Activated CD4-positive, alpha-beta T cell treated with anti-CD3 and anti-CD28 coated beads, Interleukin-2, amount 10 ng/mL, durations not matched to agents 7 days and 5 days (primary cell): ENCODE data around the gene PGPEP1. TPM values are rescaled to one million over a fixed set of nuclear protein-coding genes. Genes with fewer than 3 reads are reported as not detected.
A peak's percentile ranks its signal among the peaks of the same experiment; 100 is the strongest.

Experiments
- CTCF ChIA-PET: fragments of 350-600 bp; sonication (Branson Sonifier 250); formaldehyde crosslinking; loops from one replicate; lab custom pipeline; 2021; ENCODE audit warnings: antibody characterized with exemption; lab: Charles Lee
- POLR2A ChIA-PET: fragments of 350-600 bp; sonication (Branson Sonifier 250); formaldehyde crosslinking; loops from one replicate; lab custom pipeline; 2021; ENCODE audit warnings: antibody characterized with exemption; lab: Charles Lee
- DNase-seq: peaks from one replicate; pipeline ENCODE4 v3.0.0-alpha.2; 2020
- H3K27ac Mint-ChIP-seq: one replicate; pipeline ENCODE4 v1.8.0; 2021; ENCODE audit warnings: mild to moderate bottlenecking, moderate library complexity, mixed read lengths
- H3K27me3 Mint-ChIP-seq: one replicate; pipeline ENCODE4 v1.8.0; 2021; ENCODE audit warnings: mixed read lengths
- H3K36me3 Mint-ChIP-seq: one replicate; pipeline ENCODE4 v1.8.0; 2021; ENCODE audit warnings: low read depth, mixed read lengths
- H3K4me1 Mint-ChIP-seq: one replicate; pipeline ENCODE4 v1.8.0; 2021; ENCODE audit warnings: mixed read lengths
- H3K4me3 Mint-ChIP-seq: one replicate; pipeline ENCODE4 v1.8.0; 2021; ENCODE audit warnings: mild to moderate bottlenecking, moderate library complexity, mixed read lengths
- H3K9me3 Mint-ChIP-seq: one replicate; pipeline ENCODE4 v1.8.0; 2021; ENCODE audit warnings: mixed read lengths
- microRNA-seq: library from miRNA; unstranded; fragments of <30 nt; microRNA quantifications from one replicate; pipeline ENCODE4 v1.2.0, GENCODE V29; 2021; ENCODE audit warnings: borderline microRNAs expressed, borderline replicate concordance
- total RNA-seq, 2 experiments: library from RNA; stranded (reverse); gene quantifications; one replicate each; pipeline ENCODE4 v1.2.3, GENCODE V29; 2021

The PGPEP1 gene
- total RNA-seq, 2 experiments from 2014 or later, result 24.1 to 24.8 TPM

- Mint-ChIP-seq H3K27ac (peak overlapping the region; percentile 85), H3K36me3 (peaks cover 15% of the 10 kb centered on the region), H3K4me3 (peak overlapping the region; percentile 74), H3K4me1 (peaks cover 81% of the 10 kb centered on the region), H3K9me3 (no peaks in the 10 kb centered on the region), H3K27me3 (peaks cover 28% of the 10 kb centered on the region)
- no peak for DNase-seq
- POLR2A ChIA-PET, result interaction anchor here (0.6 to 1.9 kb wide), 2 partner anchors 100 to 137 kb away, joined by 4 to 7 read pairs; partner anchors contain the start of gene JUND
- CTCF ChIA-PET, result interaction anchor here (0.7 to 4.1 kb wide), 22 partner anchors 8 to 412 kb away, joined by 3 to 22 read pairs (median 3); partner anchors contain the start of genes REX1BD and UPF1
Measured at GRCh38 chr19:18418483-18419194, 78.2 kb downstream of the PGPEP1 start.

- Mint-ChIP-seq H3K27ac (peak within 1 kb of the TSS; percentile 85), H3K36me3 (peaks cover 18% of the 10 kb centered on the region), H3K27me3 (peaks cover 28% of the 10 kb centered on the region), H3K4me3 (peak within 1 kb of the TSS; percentile 89), H3K4me1 (peaks cover 84% of the 10 kb centered on the region), H3K9me3 (no peaks in the 10 kb centered on the region)
- ChIA-PET CTCF (interaction anchor here (0.5 to 4.1 kb wide), 23 partner anchors 8 to 1126 kb away, joined by 3 to 22 read pairs (median 3); partner anchors contain the start of genes REX1BD and UPF1), POLR2A (interaction anchor here (0.6 to 1.9 kb wide), 2 partner anchors 138 to 405 kb away, joined by 4 to 7 read pairs; partner anchors contain the start of gene JUND)
- peak; percentile 64 for DNase-seq
Measured at GRCh38 chr19:18419195-18419698, 78.8 kb downstream of the PGPEP1 start, which contains the start of gene SSBP4. TSS of gene SSBP4 (plus strand) at chr19:18419398. CDS start at chr19:18419649, 251 bp downstream.

Small RNA genes within 50 kb of the gene (microRNA-seq; reads per million reads assigned to microRNA genes)
- gene MIR3189, result not detected

Other genes with a start within 250 kb of the PGPEP1 start
- gene MAST3, start 242.8 kb upstream of the PGPEP1 start, total RNA-seq, result 10 to 100 TPM; 31.0 to 35.8 TPM
- 10 to 100 TPM; 12.6 to 13.1 TPM for gene PIK3R2, start 187.4 kb upstream of the PGPEP1 start, total RNA-seq
- 10 to 100 TPM; 54.1 to 58.9 TPM for gene IFI30, start 166.8 kb upstream of the PGPEP1 start, total RNA-seq
- gene MPV17L2, start 147.4 kb upstream of the PGPEP1 start, total RNA-seq, result 1 to 10 TPM; 6.1 to 6.5 TPM
- 1 to 10 TPM; 4.0 to 5.2 TPM for gene RAB3A, start 136.6 kb upstream of the PGPEP1 start, total RNA-seq
- under 1 TPM in 1 of 2 experiments, not detected in 1; 0.15 TPM for gene PDE4C, start 114.2 kb upstream of the PGPEP1 start, total RNA-seq
- 1 to 10 TPM; 6.3 to 7.2 TPM for gene IQCN, start 66.1 kb upstream of the PGPEP1 start, total RNA-seq
- 100 to 1,000 TPM; 343 to 347 TPM for gene JUND, start 59.0 kb upstream of the PGPEP1 start, total RNA-seq
- gene LSM4, start 17.5 kb upstream of the PGPEP1 start, total RNA-seq, result 100 to 1,000 TPM; 156 to 181 TPM
- not detected for gene GDF15, start 45.6 kb downstream of the PGPEP1 start, total RNA-seq
- not detected for gene LRRC25, start 57.0 kb downstream of the PGPEP1 start, total RNA-seq
- 100 to 1,000 TPM; 112 to 123 TPM for gene SSBP4, start 78.8 kb downstream of the PGPEP1 start, total RNA-seq
- gene ISYNA1, start 97.5 kb downstream of the PGPEP1 start, total RNA-seq, result 10 to 100 TPM; 10.7 to 12.1 TPM
- gene ELL, start 181.5 kb downstream of the PGPEP1 start, total RNA-seq, result 10 to 100 TPM; 20.3 to 20.9 TPM
- 100 to 1,000 TPM; 185 to 206 TPM for gene FKBP8, start 203.0 kb downstream of the PGPEP1 start, total RNA-seq
- 10 to 100 TPM; 95.4 to 100.0 TPM for gene KXD1, start 217.3 kb downstream of the PGPEP1 start, total RNA-seq
- 1,000 to 10,000 TPM; 1,627 to 1,778 TPM for gene UBA52, start 231.3 kb downstream of the PGPEP1 start, total RNA-seq
- 10 to 100 TPM; 73.0 to 85.2 TPM for gene REX1BD, start 248.2 kb downstream of the PGPEP1 start, total RNA-seq